BLaER1 (cell line): ENCODE results near the gene OR4D10.
"Not testable (repeated sequence)": the region's sequence is repeated elsewhere in the genome, so short reads cannot be mapped to it uniquely, and the experiment has no call there.

Experiments
- H3K27ac ChIP-seq: shearing (Covaris generic); formaldehyde crosslinking; 2 replicates; pipeline ENCODE4 v1.8.1; 2022
- H3K27me3 ChIP-seq: shearing (Covaris generic); formaldehyde crosslinking; 2 replicates; pipeline ENCODE4 v1.8.1; 2022
- H3K36me3 ChIP-seq: shearing (Covaris generic); formaldehyde crosslinking; 2 replicates; pipeline ENCODE4 v1.8.1; 2022
- H3K4me1 ChIP-seq: shearing (Covaris generic); formaldehyde crosslinking; 2 replicates; pipeline ENCODE4 v1.8.1; 2022
- H3K4me2 ChIP-seq: shearing (Covaris generic); formaldehyde crosslinking; 2 replicates; pipeline ENCODE4 v1.8.1; 2022
- H3K4me3 ChIP-seq: shearing (Covaris generic); formaldehyde crosslinking; 2 replicates; pipeline ENCODE4 v1.8.1; 2022
- H3K9ac ChIP-seq: shearing (Covaris generic); formaldehyde crosslinking; 2 replicates; pipeline ENCODE4 v1.8.1; 2022
- H3K9me3 ChIP-seq: shearing (Covaris generic); formaldehyde crosslinking; 2 replicates; pipeline ENCODE4 v1.8.1; 2022
- H4K20me1 ChIP-seq: shearing (Covaris generic); formaldehyde crosslinking; 2 replicates; pipeline ENCODE4 v1.8.1; 2022
- Cebpa-rat ChIP-seq: shearing (Covaris generic); IDR thresholded peaks from 2 replicates; pipeline ENCODE4 v1.8.1; 2022

OR4D10 gene

GRCh38 chr11:59473015-59473414 is at the start of gene OR4D10:
Gene OR4D10, plus strand, starts transcription at chr11:59473315. Its CDS starts 4,115 bp downstream, at chr11:59477430.
- H3K4me3 ChIP-seq, result no peak within 1 kb of the TSS
- H3K4me1 ChIP-seq, result peaks cover 11% of the 10 kb centered on the region
- H4K20me1 ChIP-seq, result no peaks in the 10 kb centered on the region
- H3K9ac ChIP-seq, result no peak within 1 kb of the TSS
- H3K27me3 ChIP-seq, result no peaks in the 10 kb centered on the region
- H3K9me3 ChIP-seq, result no peaks in the 10 kb centered on the region
- no peak for TF ChIP-seq Cebpa-rat
- no peak within 1 kb of the TSS for H3K27ac ChIP-seq
- H3K4me2 ChIP-seq, result no peak within 1 kb of the TSS
- no peaks in the 10 kb centered on the region for H3K36me3 ChIP-seq

GRCh38 chr11:59423835-59424234 is 49.3 kb upstream of the OR4D10 start:
- H4K20me1 ChIP-seq, result no peaks in the 10 kb centered on the region
- H3K4me3 ChIP-seq, result no peak overlapping the region
- no peak for TF ChIP-seq Cebpa-rat
- no peak overlapping the region for H3K9ac ChIP-seq
- H3K4me1 ChIP-seq, result peaks cover 12% of the 10 kb centered on the region
- no peaks in the 10 kb centered on the region for H3K9me3 ChIP-seq
- no peaks in the 10 kb centered on the region for H3K36me3 ChIP-seq
- no peak overlapping the region for H3K27ac ChIP-seq
- H3K27me3 ChIP-seq, result no peaks in the 10 kb centered on the region
- no peak overlapping the region for H3K4me2 ChIP-seq

- no peak overlapping the region for H3K4me3 ChIP-seq
- no peaks in the 10 kb centered on the region for H4K20me1 ChIP-seq
- no peaks in the 10 kb centered on the region for H3K27me3 ChIP-seq
- H3K9ac ChIP-seq, result no peak overlapping the region
- no peak overlapping the region for H3K4me2 ChIP-seq
- no peaks in the 10 kb centered on the region for H3K36me3 ChIP-seq
- no peak for TF ChIP-seq Cebpa-rat
- no peaks in the 10 kb centered on the region for H3K9me3 ChIP-seq
- no peak overlapping the region for H3K27ac ChIP-seq
- H3K4me1 ChIP-seq, result peaks cover 12% of the 10 kb centered on the region
Measured at GRCh38 chr11:59425131-59425530, 48.0 kb upstream of the OR4D10 start.

DNA sequence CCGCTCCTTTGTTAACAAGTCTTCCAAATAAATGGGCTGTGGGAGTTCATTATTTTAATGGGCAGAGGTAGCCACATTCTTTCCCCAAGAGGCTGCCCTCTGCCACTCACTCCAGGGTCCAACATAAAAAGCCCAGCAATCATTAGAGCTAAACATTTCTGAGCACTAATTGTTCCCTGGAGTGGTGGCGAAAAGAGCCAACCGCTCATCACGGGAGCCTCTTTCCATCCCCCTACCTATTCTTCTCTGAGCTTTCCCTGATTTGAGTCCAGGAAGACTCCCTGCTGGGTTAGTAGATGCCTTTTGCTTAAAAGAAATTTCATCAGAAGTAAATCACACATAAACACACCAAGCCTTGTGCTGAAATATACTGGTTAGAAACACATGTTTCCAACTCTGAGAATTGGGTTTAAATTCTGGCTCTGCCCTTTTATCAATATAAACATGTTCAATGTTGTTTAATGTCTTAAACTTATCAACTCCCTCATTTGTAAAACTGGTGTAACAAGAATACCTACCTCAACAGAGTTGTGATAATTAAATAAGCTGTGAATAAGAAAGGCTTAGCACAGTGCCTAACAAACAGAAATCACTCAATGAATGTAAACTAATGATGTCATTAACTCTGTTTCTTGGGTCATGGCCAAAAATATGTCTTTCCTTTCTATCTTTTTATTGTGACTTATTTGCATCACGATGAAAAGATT is 46.6 kb upstream of the OR4D10 start, which contains the start of gene OR5A2:
OR5A2 (minus strand) TSS at position 53 of the 707 bp plus-strand sequence. CDS start 3,460 bp downstream, outside the sequence.
- TF ChIP-seq Cebpa-rat, result no peak
- Histone ChIP-seq H3K36me3 (no peaks in the 10 kb centered on the region), H3K4me3 (no peak within 1 kb of the TSS), H3K27ac (no peak within 1 kb of the TSS), H3K27me3 (no peaks in the 10 kb centered on the region), H3K4me1 (peaks cover 12% of the 10 kb centered on the region), H3K4me2 (no peak within 1 kb of the TSS), H3K9ac (no peak within 1 kb of the TSS), H3K9me3 (no peaks in the 10 kb centered on the region), H4K20me1 (no peaks in the 10 kb centered on the region)

DNA sequence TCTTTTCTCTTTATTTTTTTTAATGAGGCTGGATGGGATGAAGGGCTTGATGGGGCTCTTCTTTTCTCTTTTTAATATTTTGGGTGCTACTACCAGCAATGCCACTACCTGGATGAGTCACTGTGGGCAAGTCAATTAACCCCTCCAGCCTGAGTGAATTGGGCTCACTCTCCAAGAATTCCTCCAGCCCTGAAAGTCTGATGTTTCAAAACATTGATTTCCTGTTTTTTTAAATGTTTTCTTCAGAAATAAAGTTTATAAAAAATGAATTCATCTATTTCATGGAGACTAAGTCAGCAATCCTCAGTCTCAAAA is 46.1 kb upstream of the OR4D10 start:
- H3K4me2 ChIP-seq, result no peak overlapping the region
- H3K9ac ChIP-seq, result no peak overlapping the region
- H3K27ac ChIP-seq, result no peak overlapping the region
- no peaks in the 10 kb centered on the region for H3K27me3 ChIP-seq
- TF ChIP-seq Cebpa-rat, result no peak
- H3K4me3 ChIP-seq, result no peak overlapping the region
- no peaks in the 10 kb centered on the region for H4K20me1 ChIP-seq
- H3K4me1 ChIP-seq, result peaks cover 11% of the 10 kb centered on the region
- no peaks in the 10 kb centered on the region for H3K9me3 ChIP-seq
- no peaks in the 10 kb centered on the region for H3K36me3 ChIP-seq

- Histone ChIP-seq H3K4me3 (no peak overlapping the region), H3K36me3 (no peaks in the 10 kb centered on the region), H3K4me1 (no peaks in the 10 kb centered on the region), H3K9me3 (no peaks in the 10 kb centered on the region), H3K9ac (no peak overlapping the region), H3K27me3 (no peaks in the 10 kb centered on the region), H3K27ac (no peak overlapping the region), H3K4me2 (no peak overlapping the region), H4K20me1 (no peaks in the 10 kb centered on the region)
- TF ChIP-seq Cebpa-rat, result no peak
Measured at GRCh38 chr11:59429924-59430516, 43.1 kb upstream of the OR4D10 start.

GRCh38 chr11:59436169-59436568 is 36.9 kb upstream of the OR4D10 start, which contains the start of gene OR5A1:
Gene OR5A1, plus strand, starts transcription at chr11:59436469. Its CDS starts 6,700 bp downstream, at chr11:59443169.
- no peak within 1 kb of the TSS for H3K4me3 ChIP-seq
- H3K4me1 ChIP-seq, result no peaks in the 10 kb centered on the region
- no peaks in the 10 kb centered on the region for H4K20me1 ChIP-seq
- no peaks in the 10 kb centered on the region for H3K27me3 ChIP-seq
- no peaks in the 10 kb centered on the region for H3K9me3 ChIP-seq
- H3K4me2 ChIP-seq, result no peak within 1 kb of the TSS
- no peaks in the 10 kb centered on the region for H3K36me3 ChIP-seq
- no peak within 1 kb of the TSS for H3K27ac ChIP-seq
- no peak within 1 kb of the TSS for H3K9ac ChIP-seq
- TF ChIP-seq Cebpa-rat, result no peak

DNA sequence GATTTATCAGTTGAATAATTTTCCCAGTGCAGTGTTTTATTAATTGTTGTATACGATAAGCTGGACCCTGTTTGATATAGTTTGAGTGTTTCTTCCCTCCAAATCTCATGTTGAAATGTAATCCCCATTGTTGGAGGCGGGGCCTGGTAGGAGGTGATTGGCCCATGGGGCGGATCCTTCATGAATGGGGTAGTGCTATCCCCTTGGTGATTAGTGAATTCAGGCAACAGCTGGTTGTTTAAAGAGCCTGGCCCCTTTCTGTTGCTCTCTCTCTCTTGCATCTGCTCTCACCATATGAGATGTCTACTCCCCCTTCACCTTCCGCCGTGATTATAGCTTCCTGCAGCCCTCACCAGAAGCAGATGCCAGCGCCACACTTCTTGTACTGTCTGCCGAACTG is 35.3 kb upstream of the OR4D10 start:
- H3K27me3 ChIP-seq, result no peaks in the 10 kb centered on the region
- H3K9ac ChIP-seq, result no peak overlapping the region
- no peak overlapping the region for H3K4me2 ChIP-seq
- no peaks in the 10 kb centered on the region for H3K4me1 ChIP-seq
- no peaks in the 10 kb centered on the region for H3K9me3 ChIP-seq
- H3K36me3 ChIP-seq, result no peaks in the 10 kb centered on the region
- no peak for TF ChIP-seq Cebpa-rat
- no peak overlapping the region for H3K27ac ChIP-seq
- H4K20me1 ChIP-seq, result no peaks in the 10 kb centered on the region
- H3K4me3 ChIP-seq, result no peak overlapping the region

- H3K9me3 ChIP-seq, result peaks cover 17% of the 10 kb centered on the region
- H3K4me1 ChIP-seq, H3K27ac ChIP-seq, H3K36me3 ChIP-seq, H3K9ac ChIP-seq, H3K27me3 ChIP-seq, H3K4me3 ChIP-seq, H3K4me2 ChIP-seq, H4K20me1 ChIP-seq: not testable (repeated sequence)
Measured at GRCh38 chr11:59445624-59446023, 27.5 kb upstream of the OR4D10 start.

DNA sequence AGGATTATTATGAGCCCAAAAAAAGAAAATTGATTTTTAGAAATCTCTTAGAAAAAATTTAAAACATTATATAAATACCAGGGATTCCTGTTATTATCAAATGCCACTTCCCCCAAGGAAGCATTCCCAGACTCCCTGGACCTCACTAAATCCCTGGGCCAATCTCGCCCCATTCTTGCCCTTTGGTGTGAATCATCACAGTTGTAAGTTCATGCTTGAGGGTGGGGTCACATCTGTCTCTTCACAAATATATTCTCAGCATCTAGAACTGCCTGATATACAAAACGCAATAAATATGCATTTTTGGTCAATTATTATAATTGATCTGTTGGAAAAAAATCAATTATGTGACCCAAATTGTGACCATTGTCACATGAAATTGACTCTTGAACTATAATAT is 24.6 kb upstream of the OR4D10 start:
- Histone ChIP-seq H3K9me3 (peaks cover 17% of the 10 kb centered on the region), H3K27me3 (no peaks in the 10 kb centered on the region)
- TF ChIP-seq Cebpa-rat, result no peak

DNA sequence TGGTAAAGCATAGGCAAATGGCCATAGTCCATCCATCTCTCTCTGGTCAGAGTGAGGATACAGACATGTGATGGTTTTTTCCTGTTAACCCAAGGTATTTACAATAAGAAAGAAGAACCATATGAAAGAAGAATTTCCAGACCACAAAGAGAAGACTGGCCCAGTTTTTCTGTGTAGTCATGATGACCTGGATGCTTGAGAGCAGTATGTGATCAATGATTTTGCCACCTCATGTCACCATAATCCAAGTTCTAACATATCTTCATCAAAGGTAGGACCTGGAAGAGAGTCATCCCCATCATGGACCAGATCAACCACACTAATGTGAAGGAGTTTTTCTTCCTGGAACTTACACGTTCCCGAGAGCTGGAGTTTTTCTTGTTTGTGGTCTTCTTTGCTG is 16.5 kb upstream of the OR4D10 start, which contains the start of gene OR4D6:
OR4D6 (plus strand) TSS at position 301 of the 400 bp plus-strand sequence; CDS start at position 301, 0 bp downstream.
- H3K36me3 ChIP-seq, result no peaks in the 10 kb centered on the region
- no peak for TF ChIP-seq Cebpa-rat
- H3K9me3 ChIP-seq, result no peaks in the 10 kb centered on the region
- no peak within 1 kb of the TSS for H3K4me2 ChIP-seq
- no peak within 1 kb of the TSS for H3K4me3 ChIP-seq
- H3K9ac ChIP-seq, result no peak within 1 kb of the TSS
- no peaks in the 10 kb centered on the region for H4K20me1 ChIP-seq
- no peaks in the 10 kb centered on the region for H3K27me3 ChIP-seq
- no peaks in the 10 kb centered on the region; the same call in 1 of the 2 replicates for H3K4me1 ChIP-seq
- H3K27ac ChIP-seq, result no peak within 1 kb of the TSS

More for the DNA sequence above, 24.6 kb upstream of the OR4D10 start:
- Histone ChIP-seq H4K20me1 (no peaks in the 10 kb centered on the region), H3K27ac (no peak overlapping the region), H3K4me2 (no peak overlapping the region), H3K9ac (no peak overlapping the region), H3K4me3 (no peak overlapping the region), H3K4me1 (no peaks in the 10 kb centered on the region), H3K36me3 (no peaks in the 10 kb centered on the region)
